HG02798 (cell line): Measurements from ENCODE around the gene ASB10.

Experiments used
- ATAC-seq: cut with Tn5 transposase; IDR thresholded peaks from one replicate; pipeline ENCODE4 v1.9.1; 2021; ENCODE audit warnings: mild to moderate bottlenecking; ENCODE audit not compliant: unreplicated experiment, poor library complexity

ASB10 gene

DNA sequence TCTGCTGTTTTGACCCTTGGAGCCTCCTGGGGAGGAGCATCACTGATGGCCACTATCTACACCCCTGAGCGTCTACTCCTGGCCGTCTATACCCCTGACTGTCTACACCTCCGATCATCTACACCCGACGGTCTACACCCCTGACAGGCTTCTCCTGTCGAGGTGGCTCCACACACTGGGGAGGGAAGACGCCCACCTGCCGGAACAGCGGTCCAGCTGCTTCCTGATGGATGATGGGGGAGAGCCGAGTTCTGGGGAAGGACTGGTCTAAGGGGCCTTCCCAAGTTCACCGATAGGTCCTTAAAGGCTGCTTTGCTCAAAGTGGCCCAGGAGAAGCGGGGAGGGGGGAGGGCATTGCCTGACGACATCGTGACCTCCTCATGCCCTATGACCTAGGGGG lies 58.9 kb downstream of the ASB10 start:
- ATAC-seq: no peak

DNA sequence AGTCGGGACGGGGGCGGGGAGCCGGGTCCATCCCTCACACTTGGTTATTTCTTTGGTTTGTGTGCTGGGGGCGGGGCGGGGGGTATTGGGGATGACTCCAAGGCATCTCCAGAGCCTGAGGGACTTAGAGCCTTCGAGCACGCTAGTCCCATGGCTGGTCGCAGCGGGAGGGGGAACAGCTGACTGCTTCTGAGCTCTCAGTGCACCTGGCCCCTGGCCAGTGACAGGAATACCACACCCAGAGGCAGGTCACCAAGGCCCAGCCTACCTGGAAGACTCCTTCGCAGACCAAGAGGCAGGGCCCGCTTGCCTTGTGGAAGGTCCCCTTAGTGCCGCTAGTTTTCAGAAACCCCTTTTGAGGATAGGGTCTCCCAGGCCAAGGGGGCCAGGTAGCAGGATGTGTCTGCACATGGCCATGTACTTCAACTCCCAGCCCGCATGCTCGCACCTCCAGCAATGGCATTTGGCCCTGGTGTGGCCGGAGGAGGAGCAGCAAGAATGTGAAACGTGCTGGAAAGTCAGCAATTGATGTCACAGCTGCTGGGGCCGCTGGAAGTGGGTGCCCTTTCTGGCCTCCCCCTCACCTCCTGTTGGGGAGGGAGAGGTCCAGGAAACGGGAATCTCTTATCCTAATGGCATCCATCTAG lies 60.4 kb downstream of the ASB10 start:
- no peak for ATAC-seq

DNA sequence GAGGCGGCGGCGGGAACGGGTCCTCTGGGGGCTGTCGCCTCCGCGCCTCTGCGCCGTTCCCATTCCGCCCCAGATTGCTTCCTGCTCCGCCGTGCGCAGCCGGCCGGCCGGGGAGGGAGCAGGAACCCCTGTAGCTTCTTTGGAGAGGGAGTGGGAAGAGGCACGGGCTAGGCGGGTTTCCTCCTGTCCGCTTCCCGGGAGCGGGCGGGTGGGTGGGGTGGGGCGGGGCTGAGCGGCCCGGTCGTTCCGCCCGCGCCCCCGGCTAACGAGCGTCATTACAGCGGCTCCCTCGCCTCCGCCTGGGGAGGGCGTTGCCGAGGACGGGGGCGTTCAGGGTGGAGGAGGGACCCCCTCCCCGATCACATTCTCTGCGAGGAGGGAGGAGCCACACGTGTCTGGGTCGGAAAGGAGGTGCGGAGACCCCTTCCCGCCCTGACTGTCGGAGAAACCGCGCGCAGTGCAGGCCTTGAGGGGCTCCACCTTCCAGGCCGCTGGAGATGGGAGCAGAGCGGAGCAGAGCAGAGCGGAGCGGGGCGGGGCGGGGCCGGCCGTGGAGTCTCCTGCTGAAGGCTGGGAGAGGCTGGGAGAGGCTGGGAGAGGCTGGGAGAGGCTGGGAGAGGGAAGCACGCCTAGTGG lies 61.1 kb downstream of the ASB10 start:
- ATAC-seq: no peak
